B cell (primary cell): Measurements from ENCODE around the gene TMEM139.

ENCODE experiments used
- EZH2 ChIP-seq: IDR thresholded peaks from 2 replicates; pipeline ENCODE4 v1.6.1; 2012; ENCODE audit warnings: borderline replicate concordance, low read depth, mild to moderate bottlenecking, moderate library complexity, low read length; ENCODE audit not compliant: insufficient read depth, poor library complexity, severe bottlenecking
- TF ChIP-seq, protein P1 (sequence below): fragments of 200-600 bp; IDR thresholded peaks from one replicate; pipeline ENCODE4 v1.8.0; 2022; ENCODE audit warnings: antibody characterized with exemption, mild to moderate bottlenecking

DNA sequence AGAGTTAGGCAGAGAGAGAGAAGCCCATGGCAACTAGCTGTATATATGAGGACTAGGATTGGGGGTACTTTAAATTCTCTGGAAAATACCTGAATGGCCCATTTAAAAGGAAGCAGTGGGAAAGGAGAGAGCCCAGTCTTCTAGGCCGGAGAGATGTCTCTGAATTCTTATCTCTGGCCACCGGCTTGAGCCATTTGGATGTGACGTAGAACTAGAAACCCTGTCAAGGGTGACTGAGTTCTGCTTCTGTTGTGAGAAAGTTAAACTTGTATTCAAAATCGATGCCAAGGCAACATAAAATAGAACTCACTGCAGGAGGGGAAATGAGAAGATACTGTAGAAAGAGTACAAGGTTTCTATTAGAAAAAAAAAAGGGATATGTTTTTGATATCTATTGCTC is 27.8 kb upstream of the TMEM139 start:
- TF ChIP-seq, protein P1, sequence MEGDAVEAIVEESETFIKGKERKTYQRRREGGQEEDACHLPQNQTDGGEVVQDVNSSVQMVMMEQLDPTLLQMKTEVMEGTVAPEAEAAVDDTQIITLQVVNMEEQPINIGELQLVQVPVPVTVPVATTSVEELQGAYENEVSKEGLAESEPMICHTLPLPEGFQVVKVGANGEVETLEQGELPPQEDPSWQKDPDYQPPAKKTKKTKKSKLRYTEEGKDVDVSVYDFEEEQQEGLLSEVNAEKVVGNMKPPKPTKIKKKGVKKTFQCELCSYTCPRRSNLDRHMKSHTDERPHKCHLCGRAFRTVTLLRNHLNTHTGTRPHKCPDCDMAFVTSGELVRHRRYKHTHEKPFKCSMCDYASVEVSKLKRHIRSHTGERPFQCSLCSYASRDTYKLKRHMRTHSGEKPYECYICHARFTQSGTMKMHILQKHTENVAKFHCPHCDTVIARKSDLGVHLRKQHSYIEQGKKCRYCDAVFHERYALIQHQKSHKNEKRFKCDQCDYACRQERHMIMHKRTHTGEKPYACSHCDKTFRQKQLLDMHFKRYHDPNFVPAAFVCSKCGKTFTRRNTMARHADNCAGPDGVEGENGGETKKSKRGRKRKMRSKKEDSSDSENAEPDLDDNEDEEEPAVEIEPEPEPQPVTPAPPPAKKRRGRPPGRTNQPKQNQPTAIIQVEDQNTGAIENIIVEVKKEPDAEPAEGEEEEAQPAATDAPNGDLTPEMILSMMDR = no peak
- no peak for TF ChIP-seq EZH2
